H1 (cell line): ENCODE measurements around the gene CIPC. TPM values are rescaled to one million over a fixed set of nuclear protein-coding genes. Genes with fewer than 3 reads are reported as not detected.

Source experiments
- CTCF ChIA-PET: fragments of 300-600 bp; sonication (Branson Sonifier 250); formaldehyde crosslinking; loops from one replicate; lab custom pipeline; 2021; ENCODE audit not compliant: partially characterized antibody; lab: Charles Lee
- POLR2A ChIA-PET: fragments of 300-600 bp; sonication (Branson Sonifier 250); formaldehyde crosslinking; loops from one replicate; lab custom pipeline; 2021; ENCODE audit warnings: inconsistent platforms; ENCODE audit not compliant: partially characterized antibody; lab: Charles Lee
- DNase-seq, 2 experiments: peaks; one replicate each; pipeline versions ENCODE4 v3.0.0 to v3.0.0-alpha.2; 2010 to 2022; ENCODE audit warnings: low spot score in 2 of 2, low read depth in 1 of 2, mixed read lengths in 1 of 2
- FAIRE-seq: peaks from 2 replicates; lab custom pipeline; 2011; peaks lifted over from hg19 to GRCh38; lab: Jason Lieb, UNC
- H2AFZ ChIP-seq: 2 replicates; pipeline ENCODE4 v1.8.1; 2012; ENCODE audit warnings: low read length, inconsistent platforms
- H2AK5ac ChIP-seq: 2 replicates; pipeline ENCODE4 v1.6.1; 2013; ENCODE audit warnings: low read depth, low read length
- H2BK120ac ChIP-seq: replicated peaks from 2 replicates; pipeline ENCODE3; 2013; ENCODE audit warnings: low read depth, low read length, inconsistent platforms
- H2BK12ac ChIP-seq: 2 replicates; pipeline ENCODE4 v1.6.1; 2013; ENCODE audit warnings: low read depth, low read length
- H2BK15ac ChIP-seq: 2 replicates; pipeline ENCODE4 v1.6.1; 2013; ENCODE audit warnings: low read length
- H2BK20ac ChIP-seq: 2 replicates; pipeline ENCODE4 v1.6.1; 2013; ENCODE audit warnings: low read length
- H2BK5ac ChIP-seq: 2 replicates; pipeline ENCODE4 v1.6.1; 2013; ENCODE audit warnings: low read depth, low read length
- H3K14ac ChIP-seq: 2 replicates; pipeline ENCODE4 v1.6.1; 2013; ENCODE audit warnings: inconsistent platforms; ENCODE audit not compliant: insufficient read length
- H3K18ac ChIP-seq: 2 replicates; pipeline ENCODE4 v1.6.1; 2013; ENCODE audit warnings: low read length; ENCODE audit errors: extremely low read depth
- H3K23ac ChIP-seq: 2 replicates; pipeline ENCODE4 v1.6.1; 2013; ENCODE audit warnings: inconsistent platforms; ENCODE audit not compliant: insufficient read length
- H3K23me2 ChIP-seq: 2 replicates; pipeline ENCODE4 v1.6.1; 2013; ENCODE audit warnings: low read depth, low read length
- H3K27ac ChIP-seq: 2 replicates; pipeline ENCODE4 v1.6.1; 2011; ENCODE audit warnings: low read depth, low read length, inconsistent platforms
- H3K27me3 ChIP-seq, 4 experiments: replicated peaks in 1 of 4; 1 replicate in 1 of 4; 2 replicates in 3 of 4; pipeline versions ENCODE4 v1.6.1 to v1.8.1; 2011 to 2013; ENCODE audit warnings: low read length in 3 of 4, mild to moderate bottlenecking in 3 of 4, inconsistent platforms in 2 of 4, mixed read lengths in 2 of 4, moderate library complexity in 1 of 4; ENCODE audit not compliant: control insufficient read depth in 3 of 4, insufficient read depth in 3 of 4; ENCODE audit errors: extremely low read depth in 1 of 4
- H3K36me3 ChIP-seq, 4 experiments: 2 replicates each; pipeline versions ENCODE4 v1.6.1 to v1.8.1; 2011 to 2013; ENCODE audit warnings: mild to moderate bottlenecking in 4 of 4, low read length in 3 of 4, moderate library complexity in 2 of 4, control low read depth in 1 of 4, inconsistent platforms in 1 of 4; ENCODE audit not compliant: insufficient read depth in 4 of 4, control insufficient read depth in 2 of 4
- H3K4ac ChIP-seq: replicated peaks from 2 replicates; pipeline ENCODE3; 2013; ENCODE audit warnings: low read length, low read depth, mixed read lengths, inconsistent platforms; ENCODE audit not compliant: insufficient read length
- H3K4me1 ChIP-seq, 4 experiments: replicated peaks in 1 of 4; 1 replicate in 1 of 4; 2 replicates in 3 of 4; pipeline versions ENCODE4 v1.6.1 to v1.8.1; 2011 to 2013; ENCODE audit warnings: low read length in 3 of 4, inconsistent platforms in 2 of 4, mixed read lengths in 1 of 4; ENCODE audit not compliant: insufficient read depth in 4 of 4, control insufficient read depth in 3 of 4
- H3K4me2 ChIP-seq, 2 experiments: 2 replicates each; pipeline versions ENCODE4 v1.6.1 to v1.8.1; 2011 to 2013; ENCODE audit warnings: low read depth in 2 of 2, low read length in 2 of 2, control low read depth in 1 of 2, inconsistent platforms in 1 of 2, mild to moderate bottlenecking in 1 of 2; ENCODE audit not compliant: insufficient read depth in 1 of 2
- H3K4me3 ChIP-seq, 4 experiments: fragments of 200-600, 300-600 bp in 1 of 4; sonication (generic), shearing (Covaris generic), sonication (Bioruptor Twin) in 1 of 4; 2 replicates each; pipeline versions ENCODE4 v1.5.1 to v1.8.1; 2011 to 2016; ENCODE audit warnings: low read length in 4 of 4, low read depth in 3 of 4, control low read depth in 2 of 4, inconsistent platforms in 2 of 4, mild to moderate bottlenecking in 2 of 4, mixed read lengths in 1 of 4, moderate library complexity in 1 of 4; ENCODE audit not compliant: insufficient read depth in 2 of 4; ENCODE audit errors: extremely low read depth in 1 of 4
- H3K56ac ChIP-seq: replicated peaks from 2 replicates; pipeline ENCODE3; 2013; ENCODE audit warnings: low read depth, mild to moderate bottlenecking, mixed read lengths, low read length, inconsistent platforms; ENCODE audit not compliant: insufficient read length
- H3K79me1 ChIP-seq: 2 replicates; pipeline ENCODE4 v1.6.1; 2013; ENCODE audit warnings: low read depth, low read length, control low read depth
- H3K79me2 ChIP-seq, 2 experiments: 2 replicates each; pipeline versions ENCODE4 v1.6.1 to v1.8.1; 2012 to 2013; ENCODE audit warnings: low read length in 2 of 2, mild to moderate bottlenecking in 2 of 2, inconsistent platforms in 1 of 2; ENCODE audit not compliant: insufficient read depth in 2 of 2, control insufficient read depth in 1 of 2
- H3K9ac ChIP-seq, 4 experiments: replicated peaks in 1 of 4; 1 replicate in 1 of 4; 2 replicates in 3 of 4; pipeline versions ENCODE4 v1.6.1 to v1.8.1; 2011 to 2013; ENCODE audit warnings: low read depth in 3 of 4, low read length in 3 of 4, control low read depth in 2 of 4, mild to moderate bottlenecking in 2 of 4, moderate library complexity in 2 of 4, inconsistent platforms in 1 of 4; ENCODE audit errors: extremely low read depth in 1 of 4
- H3K9me3 ChIP-seq, 2 experiments: 2 replicates each; pipeline versions ENCODE4 v1.6.1 to v1.8.1; 2012 to 2013; ENCODE audit warnings: mild to moderate bottlenecking in 2 of 2, moderate library complexity in 2 of 2, control low read depth in 1 of 2, inconsistent platforms in 1 of 2, low read depth in 1 of 2, low read length in 1 of 2, mixed read lengths in 1 of 2; ENCODE audit not compliant: insufficient read depth in 2 of 2
- H4K20me1 ChIP-seq, 2 experiments: replicated peaks in 1 of 2; 2 replicates each; pipeline versions ENCODE3 to v1.8.1; 2011 to 2013; ENCODE audit warnings: inconsistent platforms in 2 of 2, low read length in 2 of 2, mild to moderate bottlenecking in 1 of 2; ENCODE audit not compliant: insufficient read depth in 2 of 2, control insufficient read depth in 1 of 2
- H4K5ac ChIP-seq: 2 replicates; pipeline ENCODE4 v1.6.1; 2013; ENCODE audit warnings: low read length, low read depth, mixed read lengths, inconsistent platforms; ENCODE audit not compliant: insufficient read length
- H4K8ac ChIP-seq: 2 replicates; pipeline ENCODE4 v1.8.0; 2013; ENCODE audit warnings: mild to moderate bottlenecking, moderate library complexity, low read length, inconsistent platforms; ENCODE audit not compliant: insufficient read depth; ENCODE audit errors: extremely low read depth
- H4K91ac ChIP-seq: replicated peaks from 2 replicates; pipeline ENCODE3; 2013; ENCODE audit warnings: low read length, mixed read lengths, inconsistent platforms; ENCODE audit not compliant: insufficient read length
- SIN3A ChIP-seq, 2 experiments: IDR thresholded peaks in 1 of 2; conservative IDR thresholded peaks in 1 of 2; 2 replicates each; pipeline ENCODE4 v1.6.1; 2011 to 2012; ENCODE audit warnings: low read length in 2 of 2, improper control_type of control experiment in 1 of 2, low read depth in 1 of 2, mild to moderate bottlenecking in 1 of 2
- TEAD4 ChIP-seq: IDR thresholded peaks from 2 replicates; pipeline ENCODE4 v1.6.1; 2012; ENCODE audit warnings: low read depth, low read length, inconsistent platforms, mixed read lengths
- WGBS, 2 experiments: shearing (Covaris generic) in 1 of 2; methylation state at CpG; one replicate each; pipeline versions ENCODE4 v1.1.6 to v1.1.7; 2013 to 2015; ENCODE audit warnings: low lambda C conversion rate in 2 of 2, mixed read lengths in 2 of 2, inconsistent platforms in 1 of 2, low coverage in 1 of 2, missing lambda C conversion rate in 1 of 2; ENCODE audit not compliant: insufficient replicate concordance in 2 of 2, insufficient coverage in 1 of 2, insufficient read length in 1 of 2; ENCODE audit errors: extremely low coverage in 1 of 2, missing lambda C conversion rate in 1 of 2; 5-methylcytosine and 5-hydroxymethylcytosine counted together
- polyA plus RNA-seq, 7 experiments: library from polyadenylated mRNA; depleted of rRNA in 3 of 7; stranded (reverse) in 5 of 7; unstranded in 2 of 7; fragments of >200 nt in 5 of 7; fragments of 200-250 nt in 2 of 7; gene quantifications; 1 replicate in 5 of 7; 2 replicates in 1 of 7; 4 replicates in 1 of 7; pipeline versions ENCODE4 v1.2.1 to v1.2.3, GENCODE V29; 2011 to 2013; ENCODE audit warnings: missing spikeins in 2 of 7, mixed read lengths in 2 of 7
- total RNA-seq: library from RNA; stranded (reverse); fragmentation: NEBNext Ultra II Directional; extraction: Animal tissue kit (Norgen Biotek cat#: 25700); gene quantifications from 2 replicates; pipeline ENCODE4 v1.2.1, GENCODE V29; 2021
- TF ChIP-seq, protein P1 (sequence below), 3 experiments: IDR thresholded peaks; 1 replicate in 2 of 3; 2 replicates in 1 of 3; pipeline versions ENCODE4 v1.5.1 to v1.6.1; 2011; ENCODE audit warnings: low read length in 3 of 3, mild to moderate bottlenecking in 3 of 3, inconsistent platforms in 2 of 3, low read depth in 1 of 3, moderate library complexity in 1 of 3; ENCODE audit not compliant: insufficient read depth in 1 of 3; ENCODE audit errors: control extremely low read depth in 1 of 3
- TF ChIP-seq, protein P2 (sequence below): IDR thresholded peaks from 2 replicates; pipeline ENCODE4 v1.6.1; 2012; ENCODE audit warnings: inconsistent platforms

Gene CIPC
- total and polyA plus RNA-seq, 2 of the 8 experiments (the other 6 are each of a cell fraction or from before 2014, with no cell fraction given), result 13.9 to 32.7 TPM

DNA sequence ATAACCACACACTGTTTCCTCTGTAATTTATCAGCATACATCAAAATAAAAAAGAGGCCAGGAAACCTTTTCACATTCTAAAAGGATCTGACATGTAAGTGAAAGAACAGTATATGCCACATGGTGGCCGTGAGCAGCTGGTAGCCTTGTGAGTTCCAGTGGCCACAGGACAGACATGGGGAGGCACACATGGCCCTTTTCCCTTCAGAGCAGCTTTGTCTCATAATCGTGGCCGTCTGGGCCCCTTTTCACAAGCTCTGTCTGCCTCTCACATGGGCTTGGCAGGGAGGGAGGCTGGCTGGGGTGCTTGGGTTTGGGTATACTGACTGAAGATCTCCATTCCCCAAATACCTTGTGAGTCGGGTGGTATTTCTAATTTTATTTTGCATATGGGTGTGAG, 45.0 kb downstream of the CIPC start:
- 0% methylated on average over 4 of the region's 4 CpGs; no CpG with 5 or more reads in 1 of the 2 experiments for WGBS, 2 experiments
- Histone ChIP-seq H2BK5ac (peak overlapping the region; percentile 18; the same call in 1 of the 2 replicates), H3K27me3 (peaks cover 0 to 4% (median 2%) of the 10 kb centered on the region in 4 experiments; a peak in 3 of 7 replicates), H4K8ac (no peak overlapping the region), H3K27ac (no peak overlapping the region; the same call in 1 of the 2 replicates), H2AFZ (no peak overlapping the region), H4K91ac (peak overlapping the region; percentile 25), H3K23ac (no peak overlapping the region), H3K4me1 (peaks cover 12 to 51% (median 28%) of the 10 kb centered on the region in 4 experiments), H3K9me3 (no peaks in the 10 kb centered on the region), H3K4ac (peak overlapping the region; percentile 10), H4K20me1 (peaks cover 3% of the 10 kb centered on the region in 2 experiments), H3K79me2 (peaks cover 0 to 8% of the 10 kb centered on the region in 2 experiments; a peak in 1 of 4 replicates), H2BK15ac (no peak overlapping the region), H3K4me2 (peak overlapping the region; percentile 100), H3K18ac (peak overlapping the region; percentile 76), H3K79me1 (no peaks in the 10 kb centered on the region), H2BK20ac (no peak overlapping the region), H3K36me3 (peaks cover 0 to 3% (median 0%) of the 10 kb centered on the region in 4 experiments; a peak in 2 of 8 replicates), H2AK5ac (no peak overlapping the region), H4K5ac (no peak overlapping the region), H3K9ac (no peak overlapping the region; a peak in 2 of 7 replicates), H2BK120ac (peak overlapping the region; percentile 31), H3K56ac (peak overlapping the region; percentile 27), H3K23me2 (peaks cover 20% of the 10 kb centered on the region), H2BK12ac (no peak overlapping the region; the same call in 1 of the 2 replicates), H3K14ac (no peak overlapping the region), H3K4me3 (peak overlapping the region; percentile 4 to 79 (median 78); a peak in 6 of 8 replicates)
- TF ChIP-seq, protein P1, sequence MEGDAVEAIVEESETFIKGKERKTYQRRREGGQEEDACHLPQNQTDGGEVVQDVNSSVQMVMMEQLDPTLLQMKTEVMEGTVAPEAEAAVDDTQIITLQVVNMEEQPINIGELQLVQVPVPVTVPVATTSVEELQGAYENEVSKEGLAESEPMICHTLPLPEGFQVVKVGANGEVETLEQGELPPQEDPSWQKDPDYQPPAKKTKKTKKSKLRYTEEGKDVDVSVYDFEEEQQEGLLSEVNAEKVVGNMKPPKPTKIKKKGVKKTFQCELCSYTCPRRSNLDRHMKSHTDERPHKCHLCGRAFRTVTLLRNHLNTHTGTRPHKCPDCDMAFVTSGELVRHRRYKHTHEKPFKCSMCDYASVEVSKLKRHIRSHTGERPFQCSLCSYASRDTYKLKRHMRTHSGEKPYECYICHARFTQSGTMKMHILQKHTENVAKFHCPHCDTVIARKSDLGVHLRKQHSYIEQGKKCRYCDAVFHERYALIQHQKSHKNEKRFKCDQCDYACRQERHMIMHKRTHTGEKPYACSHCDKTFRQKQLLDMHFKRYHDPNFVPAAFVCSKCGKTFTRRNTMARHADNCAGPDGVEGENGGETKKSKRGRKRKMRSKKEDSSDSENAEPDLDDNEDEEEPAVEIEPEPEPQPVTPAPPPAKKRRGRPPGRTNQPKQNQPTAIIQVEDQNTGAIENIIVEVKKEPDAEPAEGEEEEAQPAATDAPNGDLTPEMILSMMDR (IDR thresholded peaks at IDR 0.05; ENCODE audit: control extremely low read depth in 1 of 3, insufficient read depth in 1 of 3, low read depth in 1 of 3, low read length in 3 of 3), result peak in 1 of 3 experiments; percentile 4; a peak in 1 of 4 replicates
- peak; percentile 28 to 76; a peak in 2 of 4 replicates for TF ChIP-seq SIN3A (conservative IDR thresholded peaks at IDR 0.05 in 1 of 2, IDR thresholded peaks at IDR 0.05 in 1 of 2; ENCODE audit: low read depth in 1 of 2, low read length in 2 of 2)
- no peak for TF ChIP-seq TEAD4
- TF ChIP-seq, protein P2, sequence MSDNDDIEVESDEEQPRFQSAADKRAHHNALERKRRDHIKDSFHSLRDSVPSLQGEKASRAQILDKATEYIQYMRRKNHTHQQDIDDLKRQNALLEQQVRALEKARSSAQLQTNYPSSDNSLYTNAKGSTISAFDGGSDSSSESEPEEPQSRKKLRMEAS, result peak; percentile 53; the same call in 1 of the 2 replicates
- ChIA-PET POLR2A (interaction anchor here (0.8 to 2.0 kb wide), 6 partner anchors 8 to 178 kb away, joined by 3 to 9 read pairs (median 4); partner anchors contain the start of genes GSTZ1, POMT2 and TMEM63C), CTCF (interaction anchor here (0.6 to 52.5 kb wide), 25 partner anchors 9 to 270 kb away, joined by 3 to 1490 read pairs (median 5); partner anchors contain the start of genes CIPC and TMEM63C)
- peak; percentile 13 for FAIRE-seq
- no peak for DNase-seq
